ENCODE results near the gene EXOC6B.

DNA sequence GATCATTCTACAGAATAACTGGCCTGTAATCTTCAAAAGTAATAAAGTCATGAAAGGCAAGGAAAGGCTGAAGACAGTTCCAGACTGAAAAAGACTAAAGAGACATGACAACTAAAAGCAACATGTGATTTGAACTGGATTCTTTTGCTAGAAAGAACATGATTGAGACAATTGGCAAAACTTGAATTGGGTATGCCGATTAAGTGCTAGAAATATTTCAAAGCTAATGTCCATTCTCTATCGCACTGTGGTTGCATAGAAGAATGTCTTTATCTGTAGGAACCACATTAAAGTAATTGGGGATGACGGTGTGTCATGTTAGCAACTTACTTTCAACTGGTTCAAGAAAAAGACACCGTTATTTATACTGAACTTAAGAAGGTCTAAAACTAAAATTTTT, 98.5 kb downstream of the EXOC6B start:
- TF ChIP-seq SPI1 (IDR thresholded peaks at IDR 0.05; ENCODE audit: low read depth, low read length) (no peak), PAX5 (IDR thresholded peaks at IDR 0.05; ENCODE audit: insufficient read depth, low read length, severe bottlenecking) (no peak), POLR2A (IDR thresholded peaks at IDR 0.05; ENCODE audit: low read depth, low read length) (no peak), POLR2AphosphoS5 (IDR thresholded peaks at IDR 0.05; ENCODE audit: low read depth, low read length) (no peak)

Data from GM12891 (cell line).